NCI-H526 treated with DMSO at 0.1 percent for 48 hours (cell line): ENCODE data around the gene HNRNPU.
A peak's percentile ranks its signal among the peaks of the same experiment; 100 is the strongest.
"Not testable (repeated sequence)": the region's sequence is repeated elsewhere in the genome, so short reads cannot be mapped to it uniquely, and the experiment has no call there.

Experiments
- DNase-seq: peaks from one replicate; lab custom pipeline; 2025; lab: John Stamatoyannopoulos, UW

The HNRNPU gene

GRCh38 chr1:244840219-244840794 is 24.0 kb downstream of the HNRNPU start:
- DNase-seq: no peak

GRCh38 chr1:244839656-244840055 is 24.7 kb downstream of the HNRNPU start:
- DNase-seq: no peak

- DNase-seq: no peak
These were observed 26.6 kb downstream of the HNRNPU start for GRCh38 chr1:244837597-244838258.

GRCh38 chr1:244836584-244836983 is 27.8 kb downstream of the HNRNPU start:
- DNase-seq: no peak

- peak; percentile 67 for DNase-seq
These were observed 28.2 kb downstream of the HNRNPU start for GRCh38 chr1:244836135-244836521.

- peak; percentile 80 for DNase-seq
These were observed 28.8 kb downstream of the HNRNPU start, which contains the start of gene COX20 for GRCh38 chr1:244835276-244836134. Gene COX20, plus strand, starts transcription at chr1:244835658. Its CDS starts 57 bp downstream, at chr1:244835715.

GRCh38 chr1:244834543-244835275 is 29.6 kb downstream of the HNRNPU start:
- peak; percentile 80 for DNase-seq

- DNase-seq: peak; percentile 72
These were observed 30.4 kb downstream of the HNRNPU start for GRCh38 chr1:244833734-244834542.

GRCh38 chr1:244833260-244833659 is 31.1 kb downstream of the HNRNPU start:
- DNase-seq: not testable (repeated sequence)

- no peak for DNase-seq
These were observed 33.7 kb downstream of the HNRNPU start for GRCh38 chr1:244830639-244831038.

- no peak for DNase-seq
These were observed 37.6 kb downstream of the HNRNPU start for GRCh38 chr1:244826712-244827111.

- no peak for DNase-seq
These were observed 41.5 kb downstream of the HNRNPU start for GRCh38 chr1:244822878-244823277.

GRCh38 chr1:244821134-244821533 is 43.2 kb downstream of the HNRNPU start:
- DNase-seq: no peak

GRCh38 chr1:244820131-244820530 is 44.2 kb downstream of the HNRNPU start:
- no peak for DNase-seq

- no peak for DNase-seq
These were observed 46.9 kb downstream of the HNRNPU start for GRCh38 chr1:244817415-244817894.

GRCh38 chr1:244815600-244816099 is 48.7 kb downstream of the HNRNPU start:
- no peak for DNase-seq

GRCh38 chr1:244813327-244813726 is 51.0 kb downstream of the HNRNPU start:
- no peak for DNase-seq

GRCh38 chr1:244810221-244810620 is 54.1 kb downstream of the HNRNPU start:
- DNase-seq: no peak

GRCh38 chr1:244807138-244807537 is 57.2 kb downstream of the HNRNPU start:
- no peak for DNase-seq

GRCh38 chr1:244804841-244805240 is 59.5 kb downstream of the HNRNPU start:
- no peak for DNase-seq
